Thyroid gland (tissue), 4 donors: ENCODE results near the gene PSG1.

Experiments used
- CTCF ChIP-seq, 6 experiments: fragments of 200-600 bp in 3 of 6; fragments of 450-650 bp in 3 of 6; sonication (generic) in 3 of 6; IDR thresholded peaks; one replicate each; pipeline ENCODE4 v1.5.1; 2016 to 2019; ENCODE audit warnings: antibody characterized with exemption in 6 of 6, mild to moderate bottlenecking in 2 of 6, inconsistent platforms in 1 of 6, moderate library complexity in 1 of 6
- POLR2A ChIP-seq, 2 donors: fragments of 450-650 bp; IDR thresholded peaks; one replicate each; pipeline ENCODE4 v1.6.1; 2017; ENCODE audit warnings: antibody characterized with exemption in 2 of 2, mild to moderate bottlenecking in 2 of 2, moderate library complexity in 1 of 2

- TF ChIP-seq CTCF (IDR thresholded peaks at IDR 0.05) (no peak), POLR2A (IDR thresholded peaks at IDR 0.05) (no peak)
These were observed at the start of gene PSG1 for GRCh38 chr19:42879613-42880012.
